ENCODE results near the gene MAP7D2. TPM values are rescaled to one million over a fixed set of nuclear protein-coding genes. Genes with fewer than 3 reads are reported as not detected.

Gene MAP7D2
- total and polyA plus RNA-seq, 2 experiments from 2014 or later: 0.94 to 1.7 TPM

- Histone ChIP-seq H3K27ac (peak within 1 kb of the TSS; percentile 84), H3K9me2 (replicated peaks; ENCODE audit: insufficient read depth) (no peaks in the 10 kb centered on the region), H3K27me3 (no peaks in the 10 kb centered on the region), H3K4me1 (ENCODE audit: insufficient read depth) (no peaks in the 10 kb centered on the region), H3K79me2 (peaks cover 25% of the 10 kb centered on the region), H3K4me2 (peak within 1 kb of the TSS; percentile 78), H3K36me3 (replicated peaks; ENCODE audit: insufficient read depth, low read depth) (no peaks in the 10 kb centered on the region), H2AFZ (peak within 1 kb of the TSS; percentile 69), H3K9me3 (ENCODE audit: low read depth) (no peaks in the 10 kb centered on the region), H4K20me1 (ENCODE audit: insufficient read depth, poor library complexity, severe bottlenecking) (no peaks in the 10 kb centered on the region), H3K4me3 (peak within 1 kb of the TSS; percentile 65)
- TF ChIP-seq EZH2 (IDR thresholded peaks at IDR 0.05; ENCODE audit: borderline replicate concordance): no peak
- TF ChIP-seq EZH2phosphoT487 (IDR thresholded peaks at IDR 0.05; ENCODE audit: low read depth, severe bottlenecking, unreplicated experiment): no peak
- peak; percentile 81 for TF ChIP-seq CTCF (IDR thresholded peaks at IDR 0.05; ENCODE audit: poor library complexity)
- DNase-seq (ENCODE audit: low spot score): peak; percentile 94
- WGBS (ENCODE audit: low lambda C conversion rate, missing lambda C conversion rate): 53% methylated on average over 22 of the region's 103 CpGs
Measured at GRCh38 chrX:19990556-19991349, 126.0 kb downstream of the MAP7D2 start, which contains the start of gene BCLAF3. Gene BCLAF3 (minus strand): TSS chrX:19991061. CDS start chrX:19970264, 20,797 bp downstream.

GRCh38 chrX:19990151-19990555 is 126.6 kb downstream of the MAP7D2 start:
- Histone ChIP-seq H3K27ac (peak overlapping the region; percentile 84), H2AFZ (peak overlapping the region; percentile 35), H3K27me3 (no peaks in the 10 kb centered on the region), H3K9me2 (replicated peaks; ENCODE audit: insufficient read depth) (no peaks in the 10 kb centered on the region), H3K79me2 (peaks cover 31% of the 10 kb centered on the region), H3K36me3 (replicated peaks; ENCODE audit: insufficient read depth, low read depth) (no peaks in the 10 kb centered on the region), H4K20me1 (ENCODE audit: insufficient read depth, poor library complexity, severe bottlenecking) (no peaks in the 10 kb centered on the region), H3K4me1 (ENCODE audit: insufficient read depth) (no peaks in the 10 kb centered on the region), H3K4me3 (peak overlapping the region; percentile 65), H3K4me2 (peak overlapping the region; percentile 73), H3K9me3 (ENCODE audit: low read depth) (no peaks in the 10 kb centered on the region)
- no peak for DNase-seq (ENCODE audit: low spot score)
- WGBS (ENCODE audit: low lambda C conversion rate, missing lambda C conversion rate): 45% methylated on average over 15 of the region's 25 CpGs
- no peak for TF ChIP-seq CTCF (IDR thresholded peaks at IDR 0.05; ENCODE audit: poor library complexity)
- TF ChIP-seq EZH2phosphoT487 (IDR thresholded peaks at IDR 0.05; ENCODE audit: low read depth, severe bottlenecking, unreplicated experiment): no peak
- no peak for TF ChIP-seq EZH2 (IDR thresholded peaks at IDR 0.05; ENCODE audit: borderline replicate concordance)

- no peak for DNase-seq (ENCODE audit: low spot score)
- Histone ChIP-seq H3K4me2 (no peak overlapping the region), H3K79me2 (peaks cover 44% of the 10 kb centered on the region), H3K27me3 (no peaks in the 10 kb centered on the region), H3K9me2 (replicated peaks; ENCODE audit: insufficient read depth) (no peaks in the 10 kb centered on the region), H3K36me3 (replicated peaks; ENCODE audit: insufficient read depth, low read depth) (no peaks in the 10 kb centered on the region), H4K20me1 (ENCODE audit: insufficient read depth, poor library complexity, severe bottlenecking) (no peaks in the 10 kb centered on the region), H3K9me3 (ENCODE audit: low read depth) (no peaks in the 10 kb centered on the region), H2AFZ (no peak overlapping the region), H3K4me1 (ENCODE audit: insufficient read depth) (no peaks in the 10 kb centered on the region), H3K4me3 (no peak overlapping the region), H3K27ac (no peak overlapping the region)
- TF ChIP-seq EZH2 (IDR thresholded peaks at IDR 0.05; ENCODE audit: borderline replicate concordance) (no peak), EZH2phosphoT487 (IDR thresholded peaks at IDR 0.05; ENCODE audit: low read depth, severe bottlenecking, unreplicated experiment) (no peak), CTCF (IDR thresholded peaks at IDR 0.05; ENCODE audit: poor library complexity) (no peak)
- WGBS (ENCODE audit: low lambda C conversion rate, missing lambda C conversion rate): 84% methylated on average over 5 of the region's 5 CpGs
Measured at GRCh38 chrX:19987856-19988255, 128.9 kb downstream of the MAP7D2 start.

Measured in hepatocyte (in vitro differentiated cells).